Measurements from ENCODE around the gene GFRA4.

Gene GFRA4

GRCh38 chr20:3653921-3654320, 9.3 kb downstream of the GFRA4 start:
- H3K27ac ChIP-seq: no peak overlapping the region
- no peak for TF ChIP-seq CTCF (conservative IDR thresholded peaks at IDR 0.05)
- no peak for TF ChIP-seq ZFX (IDR thresholded peaks at IDR 0.05)

GRCh38 chr20:3652676-3653596, 10.3 kb downstream of the GFRA4 start:
- no peak for TF ChIP-seq ZFX (IDR thresholded peaks at IDR 0.05)
- no peak for TF ChIP-seq CTCF (conservative IDR thresholded peaks at IDR 0.05)
- H3K27ac ChIP-seq: no peak overlapping the region

- H3K27ac ChIP-seq: no peak overlapping the region
- no peak for TF ChIP-seq CTCF (conservative IDR thresholded peaks at IDR 0.05)
- no peak for TF ChIP-seq ZFX (IDR thresholded peaks at IDR 0.05)
Observed at GRCh38 chr20:3652221-3652620, 11.0 kb downstream of the GFRA4 start.

- no peak overlapping the region for H3K27ac ChIP-seq
- TF ChIP-seq ZFX (IDR thresholded peaks at IDR 0.05): no peak
- TF ChIP-seq CTCF (conservative IDR thresholded peaks at IDR 0.05): no peak
Observed at GRCh38 chr20:3651204-3651962, 11.8 kb downstream of the GFRA4 start.

- H3K27ac ChIP-seq: no peak overlapping the region
- no peak for TF ChIP-seq CTCF (conservative IDR thresholded peaks at IDR 0.05)
Observed at GRCh38 chr20:3648951-3649350, 14.2 kb downstream of the GFRA4 start.

- TF ChIP-seq CTCF (conservative IDR thresholded peaks at IDR 0.05) (no peak), ZFX (IDR thresholded peaks at IDR 0.05) (no peak)
- H3K27ac ChIP-seq: no peak overlapping the region
Observed at GRCh38 chr20:3647473-3647872, 15.7 kb downstream of the GFRA4 start.

- TF ChIP-seq CTCF (conservative IDR thresholded peaks at IDR 0.05) (no peak), ZFX (IDR thresholded peaks at IDR 0.05) (no peak)
Observed at GRCh38 chr20:3646651-3647050, 16.5 kb downstream of the GFRA4 start.

More at GRCh38 chr20:3646651-3647050, 16.5 kb downstream of the GFRA4 start:
- no peak overlapping the region for H3K27ac ChIP-seq

All from C4-2B (cell line).